Measurements from ENCODE around the gene UCN. TPM values are rescaled to one million over a fixed set of nuclear protein-coding genes. Genes with fewer than 3 reads are reported as not detected.
"Not testable (repeated sequence)": the region's sequence is repeated elsewhere in the genome, so short reads cannot be mapped to it uniquely, and the experiment has no call there.

Gene UCN
- total and polyA plus RNA-seq, 4 donors: 0.34 to 2.0 (median 1.4) TPM

GRCh38 chr2:27278010-27278409 lies 30.2 kb downstream of the UCN start:
- no peak overlapping the region for H3K27ac ChIP-seq (ENCODE audit: low read depth in 1 of 2, low read length in 1 of 2)
- H3K9me3 ChIP-seq (ENCODE audit: control insufficient read depth in 4 of 4, insufficient read depth in 3 of 4, low read length in 3 of 4): no peaks in the 10 kb centered on the region
- H3K27me3 ChIP-seq (ENCODE audit: control insufficient read depth in 3 of 3, insufficient read depth in 3 of 3, low read length in 2 of 3): peaks cover 0 to 18% (median 6%) of the 10 kb centered on the region in 3 donors
- WGBS, 2 donors: 86 to 92% methylated on average over 1 of the region's 1 CpG
- DNase-seq (no peak), ATAC-seq (ENCODE audit: insufficient read depth, low FRiP score) (no peak)
- TF ChIP-seq, protein P1, sequence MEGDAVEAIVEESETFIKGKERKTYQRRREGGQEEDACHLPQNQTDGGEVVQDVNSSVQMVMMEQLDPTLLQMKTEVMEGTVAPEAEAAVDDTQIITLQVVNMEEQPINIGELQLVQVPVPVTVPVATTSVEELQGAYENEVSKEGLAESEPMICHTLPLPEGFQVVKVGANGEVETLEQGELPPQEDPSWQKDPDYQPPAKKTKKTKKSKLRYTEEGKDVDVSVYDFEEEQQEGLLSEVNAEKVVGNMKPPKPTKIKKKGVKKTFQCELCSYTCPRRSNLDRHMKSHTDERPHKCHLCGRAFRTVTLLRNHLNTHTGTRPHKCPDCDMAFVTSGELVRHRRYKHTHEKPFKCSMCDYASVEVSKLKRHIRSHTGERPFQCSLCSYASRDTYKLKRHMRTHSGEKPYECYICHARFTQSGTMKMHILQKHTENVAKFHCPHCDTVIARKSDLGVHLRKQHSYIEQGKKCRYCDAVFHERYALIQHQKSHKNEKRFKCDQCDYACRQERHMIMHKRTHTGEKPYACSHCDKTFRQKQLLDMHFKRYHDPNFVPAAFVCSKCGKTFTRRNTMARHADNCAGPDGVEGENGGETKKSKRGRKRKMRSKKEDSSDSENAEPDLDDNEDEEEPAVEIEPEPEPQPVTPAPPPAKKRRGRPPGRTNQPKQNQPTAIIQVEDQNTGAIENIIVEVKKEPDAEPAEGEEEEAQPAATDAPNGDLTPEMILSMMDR (IDR thresholded peaks at IDR 0.05; ENCODE audit: control extremely low read depth, extremely low read depth): no peak
- H3K36me3 ChIP-seq (ENCODE audit: control insufficient read depth in 4 of 4, insufficient read depth in 4 of 4, low read length in 4 of 4): no peaks in the 10 kb centered on the region
- H3K4me1 ChIP-seq (ENCODE audit: control insufficient read depth in 5 of 5, insufficient read depth in 5 of 5, low read length in 5 of 5): peaks cover 0 to 9% (median 0%) of the 10 kb centered on the region in 5 donors
- no peak overlapping the region for H3K9ac ChIP-seq (ENCODE audit: insufficient read depth in 1 of 2, low read length in 2 of 2)
- no peak overlapping the region for H3K4me3 ChIP-seq

DNA sequence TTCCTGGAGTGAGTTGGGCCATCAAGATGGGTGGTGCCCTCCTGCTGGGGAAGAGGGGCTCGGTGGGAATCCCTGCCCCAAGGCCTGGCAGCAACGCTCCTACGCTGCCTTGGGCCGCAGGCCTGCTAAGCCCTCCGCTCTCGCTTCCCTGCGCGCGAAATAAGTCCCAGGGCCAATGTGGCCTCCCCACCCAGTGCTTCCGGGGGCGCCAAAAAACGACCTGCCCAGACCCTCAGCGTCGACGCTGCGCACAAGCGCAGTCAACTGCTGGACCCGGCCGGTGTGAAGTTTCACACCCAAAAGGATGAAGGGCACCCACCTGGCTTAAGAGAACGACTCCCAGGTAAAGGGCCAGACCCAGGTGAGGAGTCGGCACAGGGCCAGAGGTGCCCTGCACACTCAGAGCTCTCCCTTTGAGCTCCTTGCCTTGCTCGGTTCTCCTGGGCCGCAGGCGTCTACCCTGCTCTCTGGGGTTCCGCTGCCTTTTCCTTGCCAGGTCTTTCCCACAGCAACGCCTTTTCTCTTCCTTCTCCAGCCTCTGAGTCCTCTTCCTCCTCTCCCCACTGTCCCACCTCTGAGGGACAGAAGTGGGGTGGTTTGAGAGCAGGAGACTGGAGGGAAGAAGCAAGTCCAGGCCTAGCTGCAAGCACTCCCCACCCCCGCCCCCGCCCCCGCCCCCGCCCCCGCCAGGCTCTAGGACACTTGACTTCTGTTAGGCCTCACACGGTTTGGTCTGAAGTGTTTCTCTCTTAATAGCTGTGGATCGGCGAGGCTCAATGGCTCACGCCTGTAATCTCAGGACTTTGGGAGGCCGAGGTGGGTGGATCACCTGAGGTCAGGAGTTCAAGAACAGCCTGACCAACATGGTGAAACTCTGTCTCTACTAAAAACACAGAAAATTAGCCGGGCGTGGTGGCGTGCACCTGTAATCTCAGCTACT lies 32.8 kb downstream of the UCN start, which contains the start of gene DNAJC5G:
Gene DNAJC5G (plus strand): TSS at position 223 of the 940 bp plus-strand sequence. CDS start 1,296 bp downstream, outside the sequence.
- TF ChIP-seq, protein P1 (IDR thresholded peaks at IDR 0.05; ENCODE audit: control extremely low read depth, extremely low read depth): no peak
- H3K36me3 ChIP-seq (ENCODE audit: control insufficient read depth in 4 of 4, insufficient read depth in 4 of 4, low read length in 4 of 4): no peaks in the 10 kb centered on the region
- H3K9ac ChIP-seq (ENCODE audit: insufficient read depth in 1 of 2, low read length in 2 of 2): no peak within 1 kb of the TSS
- no peaks in the 10 kb centered on the region for H3K9me3 ChIP-seq (ENCODE audit: control insufficient read depth in 4 of 4, insufficient read depth in 3 of 4, low read length in 3 of 4)
- H3K4me1 ChIP-seq (ENCODE audit: control insufficient read depth in 5 of 5, insufficient read depth in 5 of 5, low read length in 5 of 5): peaks cover 0 to 6% (median 0%) of the 10 kb centered on the region in 5 donors
- WGBS, 2 donors: 80 to 88% methylated on average over 39 of the region's 39 CpGs
- no peak within 1 kb of the TSS for H3K4me3 ChIP-seq
- ATAC-seq (ENCODE audit: insufficient read depth, low FRiP score) (no peak), DNase-seq (no peak)
- no peak within 1 kb of the TSS for H3K27ac ChIP-seq (ENCODE audit: low read depth in 1 of 2, low read length in 1 of 2)
- peaks cover 0 to 18% (median 6%) of the 10 kb centered on the region in 3 donors for H3K27me3 ChIP-seq (ENCODE audit: control insufficient read depth in 3 of 3, insufficient read depth in 3 of 3, low read length in 2 of 3)

DNA sequence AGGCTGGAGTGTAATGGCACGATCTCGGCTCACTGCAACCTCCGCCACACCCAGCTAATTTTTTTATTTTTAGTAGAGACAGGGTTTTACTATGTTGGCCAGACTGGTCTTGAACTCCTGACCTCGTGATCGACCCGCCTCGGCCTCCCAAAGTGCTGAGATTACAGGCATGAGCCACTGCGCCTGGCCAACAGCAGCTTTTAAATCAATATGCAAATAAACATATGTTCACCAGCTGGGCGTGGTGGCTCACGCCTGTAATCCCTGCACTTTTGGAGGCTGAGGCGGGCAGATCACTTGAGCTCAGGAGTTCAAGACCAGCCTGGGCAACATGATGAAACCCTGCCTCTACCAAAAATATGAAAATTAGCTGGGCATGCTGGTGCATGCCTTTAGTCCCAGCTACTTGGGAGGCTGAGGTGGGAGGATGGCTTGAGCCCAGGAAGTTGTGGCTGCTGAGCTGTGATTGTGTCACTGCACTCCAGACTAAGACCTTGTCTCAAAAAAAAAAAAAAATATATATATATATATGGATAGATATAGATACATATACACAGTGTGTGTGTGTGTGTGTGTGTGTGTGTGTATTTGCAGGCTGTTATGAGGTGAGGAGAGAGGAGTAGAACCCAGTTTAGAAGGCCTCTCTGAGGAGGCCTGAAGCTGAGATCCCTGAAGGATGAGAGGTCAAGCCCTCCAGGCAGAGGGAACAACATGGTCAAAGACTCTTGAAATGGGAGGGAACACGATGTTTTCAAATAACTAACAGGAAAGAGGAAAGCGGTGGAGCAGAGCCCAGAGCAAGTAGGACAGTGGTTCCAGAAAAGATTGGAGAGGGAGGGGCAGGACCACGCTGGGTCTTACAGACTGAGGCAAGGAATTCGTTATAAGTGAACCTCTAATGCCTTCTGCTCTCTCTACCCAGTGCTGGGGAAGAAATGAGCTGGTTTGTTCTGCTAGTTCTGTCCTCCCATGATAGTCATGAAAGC lies 35.4 kb downstream of the UCN start:
- not testable (repeated sequence) for H3K9me3 ChIP-seq (ENCODE audit: control insufficient read depth in 4 of 4, insufficient read depth in 3 of 4, low read length in 3 of 4); H3K4me3 ChIP-seq; H3K4me1 ChIP-seq (ENCODE audit: control insufficient read depth in 5 of 5, insufficient read depth in 5 of 5, low read length in 5 of 5); DNase-seq; H3K36me3 ChIP-seq (ENCODE audit: control insufficient read depth in 4 of 4, insufficient read depth in 4 of 4, low read length in 4 of 4); ATAC-seq (ENCODE audit: insufficient read depth, low FRiP score); H3K9ac ChIP-seq (ENCODE audit: insufficient read depth in 1 of 2, low read length in 2 of 2)
- 80 to 86% methylated on average over 15 of the region's 15 CpGs for WGBS, 2 donors
- Histone ChIP-seq H3K27ac (ENCODE audit: low read depth in 1 of 2, low read length in 1 of 2) (peak overlapping the region in 1 of 2 donors; percentile 84), H3K27me3 (ENCODE audit: control insufficient read depth in 3 of 3, insufficient read depth in 3 of 3, low read length in 2 of 3) (peaks cover 0 to 23% (median 17%) of the 10 kb centered on the region in 3 donors)

Data from lung (tissue), 12 donors.